ENCODE measurements around the gene ARHGAP6. TPM values are rescaled to one million over a fixed set of nuclear protein-coding genes. Genes with fewer than 3 reads are reported as not detected.
"Not testable (repeated sequence)": the region's sequence is repeated elsewhere in the genome, so short reads cannot be mapped to it uniquely, and the experiment has no call there.

Gene ARHGAP6
- polyA plus RNA-seq, 2 of the 4 experiments (the other 2 are of a cell fraction) = 0.04 TPM; not detected in 1

GRCh38 chrX:11239230-11239629, 426.5 kb downstream of the ARHGAP6 start:
- Histone ChIP-seq H3K4me3 (no peak overlapping the region), H3K27ac (no peak overlapping the region), H3K9me3 (no peaks in the 10 kb centered on the region), H3K4me1 (no peaks in the 10 kb centered on the region), H3K4me2 (no peak overlapping the region)
- no peak for TF ChIP-seq KDM5A (IDR thresholded peaks at IDR 0.05)
- no peak for TF ChIP-seq POLR2A (IDR thresholded peaks at IDR 0.05; ENCODE audit: low read length)
- no peak for TF ChIP-seq PHF8 (IDR thresholded peaks at IDR 0.05; ENCODE audit: borderline replicate concordance, low read depth)
- TF ChIP-seq NFE2L2 (conservative IDR thresholded peaks at IDR 0.05; ENCODE audit: low read length) = no peak
- no peak for TF ChIP-seq HEYL (CRISPR knock-in tag; IDR thresholded peaks at IDR 0.05)
- TF ChIP-seq, protein P1, sequence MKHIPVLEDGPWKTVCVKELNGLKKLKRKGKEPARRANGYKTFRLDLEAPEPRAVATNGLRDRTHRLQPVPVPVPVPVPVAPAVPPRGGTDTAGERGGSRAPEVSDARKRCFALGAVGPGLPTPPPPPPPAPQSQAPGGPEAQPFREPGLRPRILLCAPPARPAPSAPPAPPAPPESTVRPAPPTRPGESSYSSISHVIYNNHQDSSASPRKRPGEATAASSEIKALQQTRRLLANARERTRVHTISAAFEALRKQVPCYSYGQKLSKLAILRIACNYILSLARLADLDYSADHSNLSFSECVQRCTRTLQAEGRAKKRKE (CRISPR knock-in tag; IDR thresholded peaks at IDR 0.05; ENCODE audit: low read depth) = no peak
- TF ChIP-seq ELK1 (IDR thresholded peaks at IDR 0.05; ENCODE audit: low read depth, low read length) = no peak
- TF ChIP-seq REST (IDR thresholded peaks at IDR 0.05) = no peak
- TF ChIP-seq JUN (IDR thresholded peaks at IDR 0.05) = no peak
- ATAC-seq (no peak), FAIRE-seq (no peak), DNase-seq (ENCODE audit: low read depth in 1 of 2, low spot score in 1 of 2) (no peak)
- CTCF ChIA-PET = no interaction called here
- POLR2A ChIA-PET = no interaction called here

DNA sequence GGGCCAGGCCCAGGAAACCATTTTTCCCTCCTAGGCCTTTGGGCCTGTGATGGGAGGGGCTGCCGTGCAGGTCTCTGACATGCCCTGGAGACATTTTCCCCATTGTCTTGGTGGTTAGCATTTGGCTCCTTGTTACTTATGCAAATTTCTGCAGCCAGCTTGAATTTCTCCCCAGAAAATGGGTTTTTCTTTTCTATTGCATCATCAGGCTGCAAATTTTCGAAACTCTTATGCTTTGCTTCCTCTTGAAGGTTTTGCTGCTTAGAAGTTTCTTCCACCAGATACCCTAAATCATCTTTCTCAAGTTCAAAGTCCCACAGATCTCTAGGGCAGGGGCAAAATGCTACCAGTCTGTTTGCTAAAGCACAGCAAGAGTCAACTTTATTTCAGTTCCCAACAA, 430.3 kb downstream of the ARHGAP6 start:
- 0% methylated on average over 2 of the region's 2 CpGs for WGBS (ENCODE audit: missing lambda C conversion rate)
- H3K9me3 ChIP-seq; H3K4me1 ChIP-seq; H3K27ac ChIP-seq; H3K4me2 ChIP-seq; FAIRE-seq; POLR2A ChIA-PET; CTCF ChIA-PET; ATAC-seq; DNase-seq (ENCODE audit: low read depth in 1 of 2, low spot score in 1 of 2); H3K4me3 ChIP-seq: not testable (repeated sequence)

GRCh38 chrX:11215191-11215921, 450.4 kb downstream of the ARHGAP6 start:
- ChIA-PET CTCF (no interaction called here), POLR2A (no interaction called here)
- FAIRE-seq (no peak), ATAC-seq (no peak; a peak in 1 of 6 replicates), DNase-seq (ENCODE audit: low read depth in 1 of 2, low spot score in 1 of 2) (no peak)
- Histone ChIP-seq H3K4me3 (no peak overlapping the region), H3K27ac (no peak overlapping the region), H3K4me1 (no peaks in the 10 kb centered on the region), H3K9me3 (no peaks in the 10 kb centered on the region), H3K4me2 (no peak overlapping the region)
- TF ChIP-seq RFX5 (IDR thresholded peaks at IDR 0.05) (no peak), JUN (IDR thresholded peaks at IDR 0.05) (no peak), PHF8 (IDR thresholded peaks at IDR 0.05; ENCODE audit: borderline replicate concordance, low read depth) (no peak), EP300 (IDR thresholded peaks at IDR 0.05) (no peak), CHD4 (IDR thresholded peaks at IDR 0.05; ENCODE audit: borderline replicate concordance) (no peak), HEYL (CRISPR knock-in tag; IDR thresholded peaks at IDR 0.05) (no peak), TP53 (CRISPR knock-in tag; IDR thresholded peaks at IDR 0.05) (no peak), ESRRA (IDR thresholded peaks at IDR 0.05; ENCODE audit: borderline replicate concordance, low read length) (no peak), ZNF302 (CRISPR knock-in tag; IDR thresholded peaks at IDR 0.05) (no peak), CBX2 (IDR thresholded peaks at IDR 0.05; ENCODE audit: borderline replicate concordance, low read depth) (no peak), SREBF2 (IDR thresholded peaks at IDR 0.05) (no peak), E2F6 (IDR thresholded peaks at IDR 0.05; ENCODE audit: borderline replicate concordance, low read depth) (no peak), CEBPB (IDR thresholded peaks at IDR 0.05) (no peak), FOXS1 (CRISPR knock-in tag; IDR thresholded peaks at IDR 0.05) (no peak), MAZ (IDR thresholded peaks at IDR 0.05; ENCODE audit: borderline replicate concordance, low read depth, low read length) (no peak), FOSL2 (IDR thresholded peaks at IDR 0.05) (no peak), FOSL2 (CRISPR knock-in tag; IDR thresholded peaks at IDR 0.05) (no peak), HOXA7 (CRISPR knock-in tag; IDR thresholded peaks at IDR 0.05) (no peak), NR3C1 (IDR thresholded peaks at IDR 0.05) (no peak)
- WGBS (ENCODE audit: missing lambda C conversion rate) = 62% methylated on average over 18 of the region's 33 CpGs

Data from A549 (cell line).